NCI-H69 (cell line): ENCODE results near the gene LURAP1L.

Experiments used
- DNase-seq: peaks from one replicate; lab custom pipeline; 2025; lab: John Stamatoyannopoulos, UW

Gene LURAP1L

DNA sequence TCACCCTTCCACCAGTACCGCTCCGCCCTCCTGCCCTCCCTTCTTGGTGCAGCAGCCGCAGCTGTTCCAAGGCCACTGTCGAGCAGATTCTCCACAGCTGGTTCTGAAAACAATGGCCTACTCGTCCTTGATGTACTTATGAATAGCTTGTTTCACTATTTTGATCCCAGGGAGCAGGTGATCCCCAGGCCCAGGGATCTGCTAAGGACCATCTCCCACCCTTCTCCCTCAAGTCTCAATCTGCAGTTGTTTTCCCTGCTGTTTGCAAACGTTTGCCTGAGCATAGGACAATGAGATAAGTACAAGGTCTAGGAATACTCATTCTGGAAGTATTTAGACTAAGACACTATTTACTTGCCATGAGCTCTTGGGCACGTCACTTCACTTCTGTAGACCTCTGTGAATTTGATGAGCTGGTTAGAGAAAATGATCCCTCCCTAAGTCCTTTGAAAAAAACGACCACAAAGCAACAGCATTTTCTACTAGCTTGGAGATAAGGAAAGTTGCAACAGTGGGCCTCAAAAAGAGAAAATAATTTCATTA lies 1.8 kb downstream of the LURAP1L start:
- DNase-seq, result no peak

DNA sequence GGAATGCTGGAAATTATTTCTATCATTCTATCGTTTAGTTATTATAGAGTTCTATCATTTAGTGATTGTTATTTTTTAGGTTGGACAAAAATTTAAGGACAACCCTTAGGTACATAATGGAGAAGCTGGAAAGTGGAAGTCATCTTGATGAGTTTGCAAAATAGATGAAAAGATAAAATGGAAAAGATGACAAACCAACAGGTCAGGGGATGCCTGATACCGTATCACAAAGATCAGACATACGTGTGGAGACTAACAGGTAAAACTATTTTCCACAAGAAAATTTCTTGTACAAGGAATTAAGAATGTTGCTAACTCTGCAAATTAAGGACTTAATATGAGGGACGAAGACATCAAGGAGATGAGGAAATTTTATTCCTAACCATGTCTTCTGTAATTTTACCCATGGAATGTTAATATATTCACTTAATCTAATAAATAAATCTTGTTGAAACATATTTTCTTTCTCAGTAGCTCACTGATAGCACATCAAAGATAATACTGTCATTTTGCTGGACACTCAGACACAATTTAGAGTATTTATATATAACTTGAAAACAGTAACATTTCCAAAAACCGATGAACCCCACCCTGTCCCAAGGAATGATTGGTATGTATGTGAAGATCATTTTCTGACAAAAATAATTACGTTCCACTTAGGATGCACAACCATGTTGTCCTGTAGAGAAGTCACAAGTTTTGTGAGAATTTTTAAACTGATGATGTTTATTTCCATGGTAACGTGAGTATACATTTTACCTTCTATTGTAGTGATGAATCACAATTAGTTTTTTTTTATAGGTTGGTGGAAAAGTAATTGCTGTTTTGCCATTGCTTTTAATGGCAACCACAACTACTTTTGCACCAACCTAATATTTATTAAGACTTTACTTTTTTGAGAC lies 2.6 kb downstream of the LURAP1L start:
- DNase-seq, result no peak

DNA sequence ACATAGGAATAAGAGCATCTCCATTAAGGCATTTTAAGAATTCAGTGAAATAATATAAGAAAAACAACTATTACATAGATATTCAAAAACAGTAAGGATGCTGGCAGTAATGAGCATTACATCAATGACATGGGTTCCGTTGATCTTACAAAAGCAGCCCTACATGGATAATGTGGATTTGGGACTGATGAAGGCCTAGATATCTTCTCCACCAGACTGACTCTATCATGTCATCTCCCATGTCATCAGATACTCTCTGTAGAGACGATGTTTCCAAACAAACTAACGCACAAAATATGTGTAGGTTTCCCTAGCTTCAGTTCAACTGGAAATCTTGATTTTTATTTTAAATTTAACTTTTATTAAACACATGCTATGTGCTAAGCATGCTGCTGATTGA lies 3.6 kb downstream of the LURAP1L start:
- DNase-seq, result no peak

GRCh38 chr9:12781226-12781733 lies 6.5 kb downstream of the LURAP1L start:
- DNase-seq, result no peak

DNA sequence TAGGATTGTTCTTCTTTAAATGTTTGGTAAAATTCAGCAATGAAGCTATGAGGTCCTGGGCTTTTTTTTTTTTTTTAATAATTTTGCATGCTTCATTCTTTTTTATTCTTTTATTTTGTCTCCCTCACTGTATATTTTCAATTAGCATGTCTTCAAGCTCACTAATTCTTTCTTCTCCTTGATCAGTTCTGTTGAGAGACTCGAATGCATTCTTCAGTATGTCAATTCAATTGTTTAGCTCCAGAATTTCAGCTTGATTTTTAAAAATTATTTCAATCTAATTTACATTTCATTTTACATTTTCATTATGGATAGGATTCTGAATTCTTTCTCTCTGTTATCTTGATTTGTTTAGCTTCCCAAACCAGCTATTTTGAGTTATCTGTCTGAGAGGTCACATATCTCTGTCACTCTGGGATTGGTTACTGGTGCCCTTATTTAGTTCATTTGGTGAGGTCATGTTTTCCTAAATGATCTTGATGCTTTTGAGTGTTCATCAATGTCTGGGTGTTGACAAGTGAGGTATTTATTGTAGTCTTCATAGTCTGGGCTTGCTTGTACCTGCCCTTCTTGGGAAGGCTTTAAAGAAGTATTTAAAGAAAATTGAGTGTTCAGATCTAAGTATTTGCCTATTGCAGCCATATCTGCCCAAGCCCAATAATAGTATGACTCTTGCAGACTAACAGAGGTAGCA lies 9.1 kb downstream of the LURAP1L start:
- DNase-seq, result no peak

DNA sequence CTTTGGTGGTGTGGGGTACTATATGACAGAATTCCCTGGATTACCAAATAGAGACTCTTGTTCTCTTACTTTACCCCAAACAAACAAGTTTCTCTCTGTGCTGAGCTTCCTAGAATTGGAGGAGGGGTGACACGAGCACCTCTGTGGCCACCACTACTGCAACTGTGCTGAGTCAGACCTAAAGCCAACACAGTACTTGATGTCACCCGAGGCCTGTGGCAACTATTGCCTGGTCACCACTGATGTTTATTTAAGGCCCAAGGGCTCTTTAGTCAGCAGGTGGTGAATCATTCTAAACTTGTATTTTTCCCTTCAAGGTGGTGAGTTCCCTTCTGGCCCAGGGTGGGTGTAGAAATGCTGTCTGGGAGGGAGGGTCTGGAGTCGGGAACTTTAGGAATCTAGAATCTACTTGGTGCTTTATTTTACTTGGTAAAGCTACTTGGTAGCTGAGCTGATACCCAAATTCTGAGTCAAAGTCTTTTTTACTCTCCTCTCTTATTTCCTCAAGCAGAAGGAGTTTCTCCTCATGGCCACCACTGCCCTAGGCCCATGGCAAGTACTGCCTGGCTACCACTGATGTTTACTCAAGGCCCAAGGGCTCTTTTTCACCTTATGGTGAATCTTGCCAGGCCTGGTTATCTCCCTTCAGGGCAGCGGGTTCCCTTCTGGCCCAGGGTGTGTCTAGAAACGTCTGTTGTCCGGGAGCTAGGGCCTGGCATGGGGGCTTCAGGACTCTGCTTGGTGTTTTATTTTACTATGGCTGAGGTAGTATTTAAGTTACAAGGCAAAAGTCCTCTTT lies 9.8 kb downstream of the LURAP1L start:
- DNase-seq, result peak; percentile 85

- peak; percentile 86 for DNase-seq
Measured at GRCh38 chr9:12785260-12785770, 10.5 kb downstream of the LURAP1L start.

DNA sequence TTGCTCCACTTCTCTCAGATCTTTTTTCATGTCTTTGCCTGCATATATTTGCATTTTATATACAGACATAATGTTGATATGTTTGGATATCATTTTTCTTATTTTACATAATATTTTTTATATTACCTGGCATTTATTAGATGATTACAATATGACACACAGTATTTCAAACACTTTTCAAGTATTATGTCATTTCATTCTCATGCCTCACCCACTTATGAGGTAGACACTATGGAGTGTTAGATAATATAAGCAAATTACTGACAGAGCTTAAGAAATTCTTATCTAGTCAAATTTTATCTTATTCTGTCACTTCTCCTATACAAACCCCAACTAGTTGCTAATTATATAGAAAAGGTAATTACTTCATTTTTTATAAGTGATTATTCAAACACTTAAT lies 11.1 kb downstream of the LURAP1L start:
- no peak for DNase-seq

GRCh38 chr9:12790001-12790400 lies 15.2 kb downstream of the LURAP1L start:
- peak; percentile 63 for DNase-seq

DNA sequence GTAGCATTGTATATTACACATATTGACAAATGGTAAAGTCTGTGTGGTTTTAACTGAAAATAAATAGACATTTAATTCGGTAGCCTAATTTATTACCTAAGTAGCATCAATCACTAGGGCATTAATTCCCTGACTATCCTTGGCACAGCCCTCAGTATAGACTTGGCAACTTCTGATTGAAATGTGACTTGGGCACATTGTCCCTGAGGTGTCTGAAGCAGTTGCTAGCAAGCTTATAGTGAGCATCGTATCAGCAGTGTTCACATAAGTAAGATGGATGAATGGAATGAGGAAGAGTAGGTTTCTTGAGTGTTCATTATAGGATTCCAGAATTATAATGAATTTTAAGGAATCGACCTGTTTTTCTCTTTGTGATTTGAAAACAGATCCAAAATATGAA lies 16.1 kb downstream of the LURAP1L start:
- peak; percentile 71 for DNase-seq

DNA sequence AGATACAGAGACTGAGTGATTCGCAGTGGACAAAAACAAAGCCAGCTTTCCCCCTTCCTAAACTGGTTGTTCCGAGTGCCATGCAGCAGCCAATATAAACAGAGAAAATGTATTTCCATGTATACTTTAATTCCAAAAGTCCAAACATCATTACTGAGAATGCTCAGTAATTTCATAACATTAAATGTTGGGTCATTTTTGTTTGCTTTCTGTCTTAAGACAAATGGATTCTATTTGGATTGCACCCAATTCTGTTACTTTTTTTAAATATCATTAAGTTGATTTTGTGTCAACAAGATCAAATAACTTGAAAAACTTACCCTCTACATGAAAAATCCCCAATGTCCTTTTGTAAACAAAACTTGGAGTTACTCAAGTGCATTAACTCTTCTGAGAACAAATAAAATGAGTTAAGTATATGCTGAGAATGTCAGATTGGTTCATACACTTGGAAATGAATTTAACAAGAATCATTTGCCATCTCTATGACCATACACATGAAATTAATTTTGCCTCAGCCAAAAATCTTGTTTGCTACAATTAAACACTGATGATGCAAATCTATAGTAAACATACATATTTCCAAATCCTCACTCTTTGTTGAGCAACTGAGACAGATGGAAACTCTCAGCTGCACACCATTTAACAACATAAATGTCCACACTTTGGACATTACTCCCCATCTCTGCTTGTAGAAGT lies 19.4 kb downstream of the LURAP1L start:
- DNase-seq, result peak; percentile 95

DNA sequence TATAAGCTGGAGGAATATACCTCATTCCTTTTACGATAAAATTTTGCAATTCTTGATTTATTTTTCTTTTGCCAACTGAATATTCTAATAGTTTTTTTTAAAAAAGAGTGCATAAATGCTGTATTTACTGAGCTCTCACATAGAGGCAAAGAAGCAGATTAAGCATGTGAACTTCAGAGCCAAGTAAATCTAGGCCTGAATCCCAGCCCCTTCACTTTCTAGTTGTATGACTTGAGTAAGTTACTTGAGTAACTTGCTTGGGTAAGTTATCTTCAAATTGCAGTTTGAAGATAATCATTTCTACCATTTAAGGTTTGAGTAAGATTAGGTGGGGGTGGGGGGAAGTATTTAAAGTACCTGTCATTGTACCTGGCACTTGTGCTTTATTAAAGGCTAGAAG lies 21.8 kb downstream of the LURAP1L start:
- DNase-seq, result peak; percentile 62

DNA sequence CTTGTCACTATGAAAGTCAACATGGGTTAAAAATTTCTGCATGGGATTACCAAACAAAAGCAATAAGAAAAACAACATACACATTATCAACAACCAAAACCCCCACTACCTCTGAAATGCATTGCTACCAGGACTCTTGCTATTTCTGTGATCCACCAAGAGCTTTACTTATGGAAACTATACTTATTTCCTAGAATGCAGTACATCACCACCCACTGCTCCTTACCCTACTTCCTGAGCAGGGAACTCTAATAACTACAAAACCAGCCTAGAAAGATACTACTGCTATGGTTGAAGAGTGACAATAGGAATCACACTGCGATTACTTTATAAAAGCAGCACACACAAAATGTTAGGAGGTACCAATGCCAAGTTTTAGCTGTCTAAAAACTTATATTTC lies 22.2 kb downstream of the LURAP1L start:
- DNase-seq, result peak; percentile 68

GRCh38 chr9:12798066-12798770 lies 23.4 kb downstream of the LURAP1L start:
- peak; percentile 99 for DNase-seq

DNA sequence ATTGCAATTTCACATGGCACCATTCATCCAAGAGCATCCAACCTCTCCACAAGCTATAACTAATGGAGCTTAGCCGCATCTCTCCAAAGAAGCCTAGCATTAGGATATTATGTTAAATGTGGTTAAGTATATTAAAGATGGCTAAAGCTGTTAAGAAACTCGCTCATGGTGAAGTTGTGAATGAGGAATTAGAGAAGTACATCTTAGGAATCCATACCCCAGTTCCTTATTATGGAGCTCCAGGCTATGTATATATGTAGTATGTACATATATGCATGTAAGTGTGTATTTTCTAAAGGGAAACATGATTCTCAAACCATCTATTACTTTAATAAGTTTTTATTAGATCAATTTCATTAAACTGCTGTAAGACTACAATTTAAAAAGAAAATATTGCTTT lies 26.4 kb downstream of the LURAP1L start:
- DNase-seq, result no peak

GRCh38 chr9:12801663-12802062 lies 26.8 kb downstream of the LURAP1L start:
- no peak for DNase-seq

GRCh38 chr9:12802093-12802492 lies 27.3 kb downstream of the LURAP1L start:
- no peak for DNase-seq

GRCh38 chr9:12808569-12808968 lies 33.7 kb downstream of the LURAP1L start:
- no peak for DNase-seq

GRCh38 chr9:12809720-12810119 lies 34.9 kb downstream of the LURAP1L start:
- peak; percentile 72 for DNase-seq

DNA sequence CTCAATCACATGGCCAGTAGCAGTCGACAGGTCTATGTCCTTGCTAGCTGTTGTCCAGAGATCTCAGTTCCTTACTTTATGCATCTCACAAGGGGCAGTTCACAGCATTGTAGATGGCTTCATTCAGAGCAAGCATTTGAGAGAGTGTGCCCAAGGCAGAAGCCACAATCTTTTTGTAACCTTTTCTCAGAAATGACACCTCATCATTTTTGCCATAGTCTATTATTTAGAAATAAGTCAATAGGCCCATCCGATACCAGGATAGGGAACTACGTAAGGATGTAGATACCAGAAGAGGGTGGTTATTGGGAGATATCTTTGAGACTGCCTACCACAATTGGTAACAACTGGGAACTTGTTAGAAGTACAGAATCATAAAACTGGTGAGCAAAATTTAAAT lies 37.1 kb downstream of the LURAP1L start:
- no peak for DNase-seq

GRCh38 chr9:12812710-12813109 lies 37.9 kb downstream of the LURAP1L start:
- no peak for DNase-seq
